Activated CD4-positive, alpha-beta memory T cell treated with anti-CD3 and anti-CD28 coated beads, Interleukin-2, amount 10 ng/mL, durations not matched to agents 7 days and 5 days (primary cell): Measurements from ENCODE around the gene C3. TPM values are rescaled to one million over a fixed set of nuclear protein-coding genes. Genes with fewer than 3 reads are reported as not detected.
"Not testable (repeated sequence)": the region's sequence is repeated elsewhere in the genome, so short reads cannot be mapped to it uniquely, and the experiment has no call there.

Experiments
- CTCF ChIA-PET: fragments of 350-600 bp; sonication (Branson Sonifier 250); formaldehyde crosslinking; loops from one replicate; lab custom pipeline; 2021; ENCODE audit warnings: antibody characterized with exemption, inconsistent platforms; lab: Charles Lee
- POLR2A ChIA-PET: fragments of 350-600 bp; sonication (Branson Sonifier 250); formaldehyde crosslinking; loops from one replicate; lab custom pipeline; 2021; ENCODE audit warnings: antibody characterized with exemption; lab: Charles Lee
- DNase-seq: peaks from one replicate; pipeline ENCODE4 v3.0.0-alpha.2; 2020
- H3K27ac Mint-ChIP-seq: one replicate; pipeline ENCODE4 v1.8.0; 2021; ENCODE audit warnings: mild to moderate bottlenecking, mixed read lengths
- H3K27me3 Mint-ChIP-seq: one replicate; pipeline ENCODE4 v1.8.0; 2021; ENCODE audit warnings: mixed read lengths
- H3K36me3 Mint-ChIP-seq: one replicate; pipeline ENCODE4 v1.8.0; 2021; ENCODE audit warnings: low read depth, mixed read lengths
- H3K4me1 Mint-ChIP-seq: one replicate; pipeline ENCODE4 v1.8.0; 2021; ENCODE audit warnings: mixed read lengths
- H3K4me3 Mint-ChIP-seq: one replicate; pipeline ENCODE4 v1.8.0; 2021; ENCODE audit warnings: mild to moderate bottlenecking, mixed read lengths
- H3K9me3 Mint-ChIP-seq: one replicate; pipeline ENCODE4 v1.8.0; 2021; ENCODE audit warnings: mixed read lengths
- total RNA-seq, 2 experiments: library from RNA; stranded (reverse); gene quantifications; one replicate each; pipeline ENCODE4 v1.2.3, GENCODE V29; 2021

Gene C3
- total RNA-seq, 2 experiments from 2014 or later: 0.28 to 0.60 TPM

DNA sequence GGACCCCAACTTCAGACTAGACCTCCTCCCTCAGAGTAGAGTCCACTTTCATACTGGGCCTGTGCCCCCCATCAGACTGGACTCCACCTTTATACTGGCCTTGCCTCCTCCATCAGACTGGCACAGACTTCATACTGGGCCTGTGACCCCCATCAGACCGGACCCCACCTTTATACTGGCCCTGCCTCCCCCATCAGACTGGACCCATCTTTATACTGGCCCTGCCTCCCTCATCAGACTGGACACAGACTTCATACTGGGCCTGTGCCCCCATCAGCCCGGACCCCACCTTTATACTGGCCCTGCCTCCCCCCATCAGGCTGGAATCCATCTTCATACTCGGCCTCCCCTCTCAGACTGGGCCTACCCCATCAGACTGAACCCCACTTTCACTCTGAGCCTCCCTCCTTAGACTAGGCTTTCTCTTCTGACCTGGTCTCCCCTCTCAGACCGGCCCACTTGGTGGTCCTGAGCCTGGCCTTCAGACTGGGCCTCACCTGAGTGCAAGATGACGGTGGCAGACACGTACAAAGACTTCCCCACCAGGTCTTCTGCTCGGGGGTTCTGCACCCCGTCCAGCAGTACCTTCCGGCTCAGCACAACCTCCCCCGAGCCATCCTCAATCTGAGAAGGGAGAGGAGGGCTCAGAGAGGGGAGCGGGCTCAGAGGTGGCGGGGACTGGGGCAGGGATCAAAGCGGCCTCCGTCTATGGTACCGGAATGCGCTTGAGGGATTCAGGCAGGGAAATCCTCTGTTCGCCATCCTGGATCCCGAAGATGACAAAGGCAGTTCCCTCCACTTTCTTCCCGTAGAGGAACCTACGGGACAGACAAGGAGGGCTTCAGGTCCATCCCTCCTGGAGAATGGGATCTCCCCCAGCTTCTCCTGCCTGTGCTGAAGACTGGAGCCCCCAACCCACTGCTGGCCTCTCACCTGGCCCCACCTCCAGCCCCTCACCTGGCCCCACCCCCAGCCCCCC, 7.5 kb downstream of the C3 start:
- CTCF ChIA-PET: no interaction called here

DNA sequence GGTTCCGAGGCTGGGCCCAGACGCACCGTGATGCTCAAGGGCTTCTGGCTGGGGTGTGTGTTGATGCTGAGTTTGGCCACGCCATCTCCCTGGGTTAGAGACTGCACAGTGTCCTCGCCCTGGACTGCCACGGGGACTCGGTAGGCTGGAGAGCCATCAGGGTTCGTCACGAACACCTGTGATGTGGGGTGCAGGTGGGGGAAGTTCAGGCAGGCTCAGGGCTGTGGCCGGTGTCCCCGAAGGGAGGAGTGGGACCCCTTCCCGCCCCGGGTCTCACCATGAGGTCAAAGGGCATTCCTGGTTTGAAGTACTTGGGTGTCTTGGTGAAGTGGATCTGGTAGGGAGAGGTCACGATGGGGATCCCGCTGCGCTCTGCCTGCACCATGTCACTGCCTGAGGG, 8.2 kb downstream of the C3 start:
- Mint-ChIP-seq H3K9me3 (no peaks in the 10 kb centered on the region), H3K4me1 (peaks cover 8% of the 10 kb centered on the region), H3K36me3 (no peaks in the 10 kb centered on the region)

More for the DNA sequence above, 7.5 kb downstream of the C3 start:
- no peak overlapping the region for H3K27ac Mint-ChIP-seq
- POLR2A ChIA-PET: no interaction called here
- peaks cover 5% of the 10 kb centered on the region for H3K9me3 Mint-ChIP-seq
- H3K4me1 Mint-ChIP-seq: peaks cover 14% of the 10 kb centered on the region
- no peaks in the 10 kb centered on the region for H3K36me3 Mint-ChIP-seq
- H3K27me3 Mint-ChIP-seq: peaks cover 42% of the 10 kb centered on the region
- H3K4me3 Mint-ChIP-seq: no peak overlapping the region
- no peak for DNase-seq

DNA sequence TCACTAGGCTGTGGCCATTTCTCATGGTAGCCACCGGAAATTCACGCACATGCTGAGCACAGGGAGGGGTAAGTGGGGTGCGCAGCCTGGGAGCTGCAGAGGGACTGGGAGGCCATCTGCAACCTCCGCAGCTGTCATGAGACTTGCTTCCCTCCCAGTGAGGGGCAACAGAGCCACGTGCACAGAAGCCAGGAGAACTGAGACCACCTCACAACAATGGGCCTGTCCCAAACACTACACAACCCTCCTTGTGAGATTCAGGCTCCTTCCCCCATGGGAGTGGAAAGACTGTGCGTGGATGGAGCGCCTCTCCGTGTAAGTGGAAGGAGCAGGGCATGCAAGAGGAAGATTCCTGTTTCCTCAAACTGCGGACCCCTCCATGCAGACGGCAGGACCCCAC, 8.8 kb downstream of the C3 start:
- no peak overlapping the region for H3K4me3 Mint-ChIP-seq
- ChIA-PET POLR2A (no interaction called here), CTCF (interaction anchor here (0.6 kb wide), 1 partner anchor 67 kb away, joined by 3 read pairs; no protein-coding TSS in a partner anchor)
- DNase-seq: no peak
- no peaks in the 10 kb centered on the region for H3K9me3 Mint-ChIP-seq
- no peak overlapping the region for H3K27ac Mint-ChIP-seq
- peaks cover 36% of the 10 kb centered on the region for H3K27me3 Mint-ChIP-seq
- peaks cover 6% of the 10 kb centered on the region for H3K4me1 Mint-ChIP-seq
- no peaks in the 10 kb centered on the region for H3K36me3 Mint-ChIP-seq

More for the DNA sequence above, 8.2 kb downstream of the C3 start:
- CTCF ChIA-PET: no interaction called here
- Mint-ChIP-seq H3K4me3 (no peak overlapping the region), H3K27me3 (peaks cover 38% of the 10 kb centered on the region), H3K27ac (no peak overlapping the region)
- DNase-seq: no peak
- POLR2A ChIA-PET: no interaction called here

DNA sequence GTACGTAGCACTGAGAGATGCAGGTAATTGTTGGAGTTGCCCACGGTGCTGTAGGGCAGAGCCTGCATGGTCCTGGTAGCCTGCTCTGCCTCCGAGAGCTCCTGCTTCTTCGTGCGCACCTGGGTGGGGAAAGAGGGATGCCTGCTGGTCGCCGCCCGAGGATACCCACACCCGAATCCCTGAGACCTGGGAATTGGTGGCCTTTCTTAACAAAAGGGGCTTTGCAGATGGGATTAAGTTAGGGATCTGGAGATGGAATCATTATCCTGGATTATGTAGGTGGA, 9.4 kb downstream of the C3 start:
- no peak for DNase-seq
- H3K27ac Mint-ChIP-seq: no peak overlapping the region
- POLR2A ChIA-PET: no interaction called here
- CTCF ChIA-PET: no interaction called here
- H3K27me3 Mint-ChIP-seq: peaks cover 36% of the 10 kb centered on the region
- no peaks in the 10 kb centered on the region for H3K9me3 Mint-ChIP-seq
- peaks cover 6% of the 10 kb centered on the region for H3K4me1 Mint-ChIP-seq
- H3K36me3 Mint-ChIP-seq: no peaks in the 10 kb centered on the region
- no peak overlapping the region for H3K4me3 Mint-ChIP-seq

DNA sequence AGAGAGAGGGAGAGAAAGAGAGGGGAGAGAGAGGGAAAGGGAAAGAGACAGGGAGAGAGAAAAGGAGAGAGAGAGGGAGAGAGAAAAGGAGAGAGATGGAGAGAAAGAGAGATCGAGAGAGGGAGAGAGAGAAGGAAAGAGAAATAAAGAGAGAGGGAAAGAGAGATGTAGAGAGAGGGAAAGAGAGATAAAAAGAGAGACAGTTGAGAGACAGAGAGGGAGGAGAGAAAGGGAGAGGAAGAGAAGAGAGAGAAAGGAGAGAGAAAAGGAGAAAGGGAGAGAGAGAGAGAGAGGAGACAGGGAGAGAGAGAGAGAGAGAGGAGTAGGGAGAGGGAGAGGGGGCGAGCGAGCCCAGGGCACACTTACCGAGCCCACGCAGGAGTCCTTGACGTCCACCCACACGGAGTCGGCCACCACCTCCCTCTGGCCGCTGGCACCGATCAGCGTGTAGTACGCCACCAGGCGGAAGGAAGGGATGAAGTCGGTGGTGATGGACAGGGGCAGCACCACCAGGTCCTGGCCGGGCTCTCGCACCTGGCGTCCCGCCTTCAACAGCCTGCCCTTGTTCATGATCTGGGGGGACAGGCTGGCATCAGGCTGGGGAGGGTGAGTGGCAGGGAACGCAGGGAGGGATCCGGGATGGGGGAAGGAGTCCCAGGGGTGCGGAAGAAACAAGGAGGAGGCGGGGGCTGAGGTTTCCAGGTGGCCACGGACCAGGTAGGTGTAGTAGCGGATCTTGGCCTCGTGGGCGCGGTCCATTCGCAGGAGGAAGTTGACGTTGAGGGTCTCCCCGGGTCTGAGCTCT, 10.0 kb downstream of the C3 start:
- peaks cover 6% of the 10 kb centered on the region for H3K4me1 Mint-ChIP-seq
- POLR2A ChIA-PET: no interaction called here
- no peak overlapping the region for H3K4me3 Mint-ChIP-seq
- peaks cover 36% of the 10 kb centered on the region for H3K27me3 Mint-ChIP-seq
- CTCF ChIA-PET: no interaction called here
- H3K27ac Mint-ChIP-seq: no peak overlapping the region
- H3K36me3 Mint-ChIP-seq: no peaks in the 10 kb centered on the region
- no peaks in the 10 kb centered on the region for H3K9me3 Mint-ChIP-seq
- DNase-seq: no peak

DNA sequence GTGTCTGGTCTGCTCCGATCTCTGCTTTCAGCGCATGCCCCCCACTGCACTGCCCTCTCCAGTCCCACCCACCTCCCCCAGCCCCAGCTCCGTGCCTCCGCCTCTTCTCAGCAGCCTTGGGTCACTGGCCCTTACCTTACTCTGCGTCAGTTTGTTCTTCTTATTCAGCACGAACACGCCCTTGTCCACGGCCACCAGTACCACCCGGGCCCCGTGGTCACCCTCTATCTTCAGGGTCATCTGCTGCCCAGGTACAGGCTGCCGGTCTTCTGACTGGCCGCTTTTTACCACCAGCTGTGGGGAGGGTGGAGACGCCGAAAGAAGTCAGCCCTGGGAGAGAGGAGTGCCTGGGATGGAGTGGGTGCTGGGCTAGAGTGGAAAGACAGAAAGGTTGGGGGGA, 10.9 kb downstream of the C3 start:
- no peaks in the 10 kb centered on the region for H3K9me3 Mint-ChIP-seq
- ChIA-PET POLR2A (no interaction called here), CTCF (no interaction called here)
- no peak for DNase-seq
- H3K27ac Mint-ChIP-seq: no peak overlapping the region
- H3K36me3 Mint-ChIP-seq: no peaks in the 10 kb centered on the region
- H3K4me1 Mint-ChIP-seq: peaks cover 6% of the 10 kb centered on the region
- no peak overlapping the region for H3K4me3 Mint-ChIP-seq
- peaks cover 36% of the 10 kb centered on the region for H3K27me3 Mint-ChIP-seq

DNA sequence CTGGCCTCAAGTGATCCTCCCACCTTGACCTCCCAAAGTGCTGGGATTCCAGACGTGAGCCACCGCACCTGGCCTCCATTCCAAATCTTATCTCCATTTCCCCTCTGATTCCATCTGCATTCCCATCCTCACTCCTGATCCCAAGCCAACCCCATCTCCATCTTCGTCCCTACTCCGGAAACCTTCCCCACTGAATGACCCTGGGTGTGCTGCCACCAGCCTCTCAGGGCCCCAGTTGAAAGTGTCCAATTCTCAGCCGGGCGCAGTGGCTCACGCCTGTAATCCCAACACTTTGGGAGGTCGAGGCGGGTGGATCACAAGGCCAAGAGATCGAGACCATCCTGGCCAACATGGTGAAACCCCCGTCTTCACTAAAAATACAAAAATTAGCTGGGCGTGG, 11.5 kb downstream of the C3 start:
- DNase-seq, H3K4me3 Mint-ChIP-seq, H3K36me3 Mint-ChIP-seq, H3K9me3 Mint-ChIP-seq, POLR2A ChIA-PET, H3K27ac Mint-ChIP-seq, H3K4me1 Mint-ChIP-seq: not testable (repeated sequence)
- CTCF ChIA-PET: interaction anchor here (0.7 kb wide), 2 partner anchors 67 to 236 kb away, joined by 4 to 6 read pairs; no protein-coding TSS in a partner anchor
- peaks cover 36% of the 10 kb centered on the region for H3K27me3 Mint-ChIP-seq

DNA sequence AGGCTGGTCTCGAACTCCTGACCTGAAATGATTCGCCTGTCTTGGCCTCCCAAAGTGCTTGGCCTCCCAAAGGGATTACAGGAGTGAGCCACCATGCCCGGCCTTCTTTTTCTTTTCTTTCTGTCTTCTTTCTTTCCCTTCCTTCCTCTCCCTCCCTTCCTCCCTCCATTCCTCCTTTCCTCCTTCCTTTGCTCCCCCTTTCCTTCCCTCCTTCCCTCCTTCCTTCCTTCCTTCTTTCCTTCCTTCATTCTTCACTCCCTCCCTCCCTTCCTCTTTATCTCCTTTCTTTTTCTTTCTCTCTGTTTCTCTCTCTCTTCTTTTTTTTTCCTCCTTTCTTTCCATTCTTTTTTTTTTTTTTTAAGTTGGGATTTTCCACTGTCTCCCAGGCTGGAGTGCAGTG, 12.1 kb downstream of the C3 start:
- no peak overlapping the region for H3K27ac Mint-ChIP-seq
- no peak for DNase-seq
- CTCF ChIA-PET: interaction anchor here (0.7 kb wide), 1 partner anchor 235 kb away, joined by 6 read pairs; no protein-coding TSS in a partner anchor
- H3K27me3 Mint-ChIP-seq: peaks cover 36% of the 10 kb centered on the region
- H3K4me3 Mint-ChIP-seq: no peak overlapping the region
- H3K9me3 Mint-ChIP-seq: no peaks in the 10 kb centered on the region
- peaks cover 6% of the 10 kb centered on the region for H3K4me1 Mint-ChIP-seq
- no peaks in the 10 kb centered on the region for H3K36me3 Mint-ChIP-seq
- POLR2A ChIA-PET: no interaction called here

DNA sequence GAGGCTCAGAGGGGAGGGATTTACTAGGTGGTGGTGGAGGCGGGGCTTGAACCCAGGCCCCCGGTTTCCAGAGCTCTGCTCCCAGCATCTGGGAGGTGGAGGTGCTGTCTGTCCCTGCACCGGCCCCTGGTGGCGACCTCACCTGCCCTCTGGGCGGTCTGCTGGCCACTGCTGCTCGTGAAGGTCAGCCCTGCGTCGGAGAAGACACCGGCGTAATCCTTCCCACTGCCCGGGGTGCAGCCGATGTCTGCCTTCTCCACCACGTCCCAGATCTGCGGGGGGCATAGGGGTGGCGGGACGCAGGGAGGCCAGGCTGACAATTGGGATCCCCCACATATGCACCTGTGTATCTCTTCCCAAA, 12.8 kb downstream of the C3 start:
- ChIA-PET CTCF (no interaction called here), POLR2A (no interaction called here)
- no peak overlapping the region for H3K27ac Mint-ChIP-seq
- H3K36me3 Mint-ChIP-seq: no peaks in the 10 kb centered on the region
- peaks cover 6% of the 10 kb centered on the region for H3K4me1 Mint-ChIP-seq
- DNase-seq: no peak
- peaks cover 36% of the 10 kb centered on the region for H3K27me3 Mint-ChIP-seq
- no peaks in the 10 kb centered on the region for H3K9me3 Mint-ChIP-seq
- no peak overlapping the region for H3K4me3 Mint-ChIP-seq

DNA sequence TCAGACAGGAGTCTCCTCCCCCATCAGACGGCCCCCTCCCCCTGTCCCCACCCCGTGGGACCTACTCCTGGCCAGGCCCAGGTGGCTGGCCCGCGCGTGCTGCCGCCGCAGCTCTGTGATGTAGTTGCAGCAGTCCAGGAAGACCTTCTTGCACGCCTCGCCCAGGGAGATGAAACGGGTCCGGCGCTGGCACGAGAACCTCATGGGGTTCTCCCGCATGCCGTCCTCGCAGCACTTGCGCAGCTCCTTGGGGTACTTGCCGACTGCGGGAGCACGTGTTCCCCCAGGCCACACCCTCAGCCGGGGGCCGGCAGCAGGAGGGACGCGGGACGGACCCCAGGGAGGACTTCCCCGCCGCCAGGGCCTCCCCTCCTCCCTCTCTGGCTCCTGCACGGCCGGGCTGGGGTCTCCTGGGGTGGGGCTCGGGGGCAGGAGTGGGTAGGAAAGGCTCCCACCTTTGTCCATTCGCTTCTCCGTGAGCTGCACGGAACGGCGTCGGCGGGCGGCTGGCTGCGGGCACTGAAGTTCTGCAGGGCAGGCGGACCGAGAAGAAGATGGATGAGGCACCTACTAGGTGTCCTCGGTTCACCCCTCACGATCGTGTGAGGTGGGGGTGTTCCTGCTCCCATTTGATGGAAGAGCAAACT, 13.3 kb downstream of the C3 start:
- H3K27me3 Mint-ChIP-seq: peaks cover 36% of the 10 kb centered on the region
- POLR2A ChIA-PET: no interaction called here
- no peak for DNase-seq
- no peaks in the 10 kb centered on the region for H3K36me3 Mint-ChIP-seq
- H3K4me3 Mint-ChIP-seq: no peak overlapping the region
- H3K27ac Mint-ChIP-seq: no peak overlapping the region
- H3K9me3 Mint-ChIP-seq: no peaks in the 10 kb centered on the region
- CTCF ChIA-PET: no interaction called here
- H3K4me1 Mint-ChIP-seq: peaks cover 6% of the 10 kb centered on the region

DNA sequence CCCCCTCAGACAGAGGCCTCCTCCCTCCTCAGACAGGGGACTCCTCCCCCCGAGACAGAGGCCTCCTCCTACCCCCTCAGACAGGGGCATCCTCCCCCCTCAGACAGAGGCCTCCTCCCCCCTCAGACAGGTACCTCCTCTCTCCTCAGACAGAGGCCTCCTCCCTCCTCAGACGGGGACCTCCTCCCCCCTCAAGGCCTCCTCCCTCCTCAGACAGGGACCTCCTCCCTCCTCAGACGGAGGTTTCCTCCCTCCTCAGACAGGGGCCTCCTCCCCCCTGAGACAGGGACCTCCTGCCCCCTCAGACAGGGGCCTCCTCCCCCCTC, 13.9 kb downstream of the C3 start:
- Mint-ChIP-seq H3K4me1 (peaks cover 6% of the 10 kb centered on the region), H3K27me3 (peaks cover 35% of the 10 kb centered on the region), H3K4me3 (no peak overlapping the region), H3K9me3 (no peaks in the 10 kb centered on the region), H3K36me3 (no peaks in the 10 kb centered on the region), H3K27ac (no peak overlapping the region)
- ChIA-PET CTCF (no interaction called here), POLR2A (no interaction called here)
- DNase-seq: no peak

DNA sequence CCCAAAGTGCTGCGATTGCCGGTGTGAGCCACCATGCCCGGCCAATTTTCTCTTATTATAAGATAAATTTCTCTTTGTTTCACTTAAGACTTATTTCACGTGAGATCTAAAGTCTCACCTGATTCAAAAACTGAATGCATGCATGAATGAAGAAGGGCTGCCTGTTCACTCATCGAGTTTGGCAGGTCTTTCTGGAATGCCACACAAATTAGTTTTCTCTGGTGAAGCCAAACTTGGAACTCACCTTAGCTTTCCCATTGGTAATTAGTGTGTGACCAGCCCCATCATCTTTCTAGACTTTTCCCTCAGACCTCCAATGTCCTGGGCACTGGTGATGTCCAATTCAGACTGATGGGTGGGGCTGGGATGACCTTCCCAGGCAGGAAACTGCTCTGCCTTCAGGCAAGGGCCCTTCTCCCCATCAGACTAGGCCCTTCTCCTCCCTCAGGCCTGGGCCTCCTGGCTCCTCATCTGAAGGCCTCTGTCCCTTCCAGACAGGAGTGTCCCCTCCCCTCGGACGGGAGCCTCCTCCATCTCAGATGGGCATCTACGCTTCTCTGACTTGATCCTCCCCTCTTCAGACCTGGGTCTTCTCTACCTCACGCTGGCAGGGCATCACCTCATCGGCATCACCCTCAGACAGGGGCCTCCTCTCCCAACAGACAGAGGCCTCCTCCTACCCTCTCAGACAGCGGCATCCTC, 14.4 kb downstream of the C3 start:
- Mint-ChIP-seq H3K9me3 (no peaks in the 10 kb centered on the region), H3K4me1 (peaks cover 6% of the 10 kb centered on the region), H3K27me3 (peaks cover 29% of the 10 kb centered on the region), H3K4me3 (no peak overlapping the region), H3K27ac (no peak overlapping the region), H3K36me3 (no peaks in the 10 kb centered on the region)
- DNase-seq: no peak
- POLR2A ChIA-PET: no interaction called here
- CTCF ChIA-PET: no interaction called here
